Cardiac fibroblast (primary cell): Measurements from ENCODE around the gene MEX3C.
A peak's percentile ranks its signal among the peaks of the same experiment; 100 is the strongest.

Source experiments
- DNase-seq, 2 donors: peaks; one replicate each; pipeline versions ENCODE4 v3.0.0 to v3.0.0-alpha.2; 2010; ENCODE audit warnings: low read depth in 2 of 2
- H3K4me3 ChIP-seq, 2 donors: replicated peaks in 1 of 2; 1 replicate in 1 of 2; 2 replicates in 1 of 2; pipeline ENCODE4 v1.5.1; 2011; ENCODE audit warnings: low read depth in 2 of 2, low read length in 2 of 2, mild to moderate bottlenecking in 2 of 2, moderate library complexity in 1 of 2
- CTCF ChIP-seq: IDR thresholded peaks from one replicate; pipeline ENCODE4 v1.5.1; 2011; ENCODE audit warnings: low read depth, mild to moderate bottlenecking, low read length, inconsistent platforms

Gene MEX3C

DNA sequence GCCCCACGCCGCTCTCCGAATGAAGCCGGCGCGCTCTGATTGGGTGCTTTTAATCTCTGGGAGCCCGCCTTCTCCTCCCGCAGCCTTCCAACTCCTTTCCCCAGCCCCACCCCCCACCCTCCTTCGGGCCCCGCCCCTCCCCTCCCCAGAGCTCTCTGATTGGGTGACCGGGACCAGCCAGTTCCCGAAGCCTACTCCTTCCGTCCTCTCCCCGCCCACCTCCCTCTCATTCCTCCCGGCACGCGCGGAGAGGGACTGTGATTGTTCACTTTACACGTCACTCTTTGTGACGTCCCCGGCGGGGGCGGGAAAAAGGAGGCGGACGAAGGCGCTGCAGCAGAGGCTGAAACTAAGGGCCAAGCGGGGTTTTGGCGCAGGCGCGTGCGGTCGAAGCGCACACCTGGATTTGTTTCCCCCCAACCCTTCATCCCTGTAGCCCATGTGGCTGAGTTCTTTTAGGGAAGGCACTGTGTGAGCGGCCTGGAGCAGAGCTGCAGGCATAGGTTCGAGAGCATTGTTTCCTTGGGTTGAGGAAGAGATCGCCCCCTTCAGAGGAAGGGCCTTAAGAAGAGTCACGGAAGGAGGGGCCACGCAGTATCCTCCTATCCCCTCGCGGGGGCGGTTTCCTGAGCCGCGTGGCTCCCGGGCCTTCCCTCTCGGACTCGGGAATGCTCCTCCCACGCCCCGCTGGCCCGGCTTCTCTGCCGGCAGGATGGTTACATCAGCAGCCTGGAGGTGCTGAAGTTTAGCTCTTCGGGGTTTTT is at the start of gene MEX3C:
Gene MEX3C, minus strand, starts transcription at position 21 of the 764 bp plus-strand sequence. CDS start 361 bp downstream, outside the sequence.
- H3K4me3 ChIP-seq = peak within 1 kb of the TSS; percentile 83 to 93
- TF ChIP-seq CTCF = no peak
- peak; percentile 99 to 100 for DNase-seq

- DNase-seq = no peak
- TF ChIP-seq CTCF = no peak
- no peak overlapping the region for H3K4me3 ChIP-seq
These were observed 43.7 kb upstream of the MEX3C start for GRCh38 chr18:51241226-51241625.

GRCh38 chr18:51236225-51236624 is 38.7 kb upstream of the MEX3C start:
- DNase-seq = peak; percentile 83 to 88
- no peak overlapping the region for H3K4me3 ChIP-seq
- TF ChIP-seq CTCF = no peak

GRCh38 chr18:51235009-51235789 is 37.7 kb upstream of the MEX3C start:
- no peak for TF ChIP-seq CTCF
- peak; percentile 62 to 67 for DNase-seq

GRCh38 chr18:51234117-51235008 is 36.9 kb upstream of the MEX3C start:
- DNase-seq = peak; percentile 57
- no peak for TF ChIP-seq CTCF
- no peak overlapping the region for H3K4me3 ChIP-seq

More at GRCh38 chr18:51235009-51235789, 37.7 kb upstream of the MEX3C start:
- H3K4me3 ChIP-seq = no peak overlapping the region

DNA sequence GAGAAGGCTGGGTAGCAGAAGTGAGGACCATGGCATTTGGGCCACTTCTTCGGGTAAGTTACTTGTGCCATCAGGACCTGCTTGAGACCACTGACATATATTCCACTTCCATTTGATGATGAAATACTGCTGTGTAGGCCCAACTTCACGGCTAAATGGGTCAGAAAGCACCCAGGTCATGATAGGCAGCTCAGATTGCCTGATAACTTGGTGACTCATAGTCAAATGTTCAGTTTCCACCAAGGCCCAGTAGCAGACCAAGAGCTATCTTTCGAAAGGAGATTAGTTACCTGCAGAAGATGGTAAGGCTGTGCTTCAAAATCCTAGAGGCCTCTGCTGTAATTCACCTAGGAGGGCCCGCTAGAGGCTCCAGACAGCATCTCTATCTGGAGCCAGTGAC is 31.8 kb upstream of the MEX3C start:
- no peak overlapping the region for H3K4me3 ChIP-seq
- no peak for DNase-seq
- TF ChIP-seq CTCF = no peak
